NCI-H187 treated with DMSO at 0.1 percent for 48 hours (cell line): ENCODE measurements around the gene FLVCR2.

Experiments
- DNase-seq: peaks from one replicate; lab custom pipeline; 2025; lab: John Stamatoyannopoulos, UW

The FLVCR2 gene

DNA sequence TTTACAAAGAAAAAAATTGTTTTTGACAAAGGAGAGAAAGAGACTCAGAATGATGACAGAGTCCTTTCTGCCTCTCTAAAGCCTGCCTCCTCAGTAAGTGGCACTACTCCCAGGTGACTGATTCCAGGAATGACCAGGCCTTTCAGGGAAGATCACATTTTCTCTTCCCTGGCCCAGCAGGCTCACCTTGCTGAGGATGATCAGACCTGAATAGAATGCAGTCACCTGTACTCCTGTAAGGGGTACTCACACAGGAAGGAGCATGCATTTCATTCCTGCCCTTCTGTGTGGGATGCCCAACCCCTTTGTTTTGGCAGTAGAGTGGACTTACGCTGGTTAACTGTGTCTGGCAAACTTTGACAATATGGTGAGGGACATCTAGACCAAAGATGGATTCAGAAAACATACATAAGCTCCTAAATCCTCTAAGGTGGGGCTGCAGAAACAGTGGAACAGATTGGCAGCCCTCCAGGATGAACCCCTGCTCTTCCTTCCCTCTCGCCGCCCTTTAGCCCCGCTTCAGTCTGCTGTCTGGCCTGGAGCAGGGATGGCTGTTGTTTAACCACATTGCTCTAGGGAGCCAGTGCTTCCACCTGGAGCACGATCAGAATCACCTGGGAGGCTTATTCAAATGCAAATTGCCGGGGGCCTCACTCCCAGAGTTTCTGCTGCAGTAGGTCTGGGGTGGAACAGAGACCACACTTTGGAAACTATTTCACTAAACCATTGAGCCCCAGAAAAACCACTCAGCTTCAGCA, 52.5 kb downstream of the FLVCR2 start:
- DNase-seq, result no peak

DNA sequence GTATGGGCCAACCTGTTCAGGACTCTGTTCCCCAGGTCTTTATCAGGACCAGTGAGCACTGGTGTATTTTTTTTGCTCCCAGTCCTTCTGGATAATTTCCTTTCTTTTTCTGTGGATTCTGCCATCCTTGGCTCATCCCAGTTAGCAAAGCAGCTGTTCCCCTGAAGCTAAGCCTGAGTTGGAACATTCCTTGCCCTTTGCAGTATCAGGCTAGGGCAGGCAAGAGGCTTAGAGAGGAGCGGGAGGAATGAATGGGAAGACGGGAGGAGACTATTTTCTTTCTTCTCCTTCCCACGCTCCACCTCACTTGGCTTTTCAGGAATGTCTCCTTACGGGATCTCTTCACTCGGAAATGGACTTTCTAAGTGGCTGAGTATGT, 53.0 kb downstream of the FLVCR2 start:
- DNase-seq, result no peak

GRCh38 chr14:75634848-75635247, 56.4 kb downstream of the FLVCR2 start:
- no peak for DNase-seq

GRCh38 chr14:75636100-75636692, 57.8 kb downstream of the FLVCR2 start:
- no peak for DNase-seq

- DNase-seq, result no peak
These were observed 62.5 kb downstream of the FLVCR2 start for GRCh38 chr14:75640876-75641275.

DNA sequence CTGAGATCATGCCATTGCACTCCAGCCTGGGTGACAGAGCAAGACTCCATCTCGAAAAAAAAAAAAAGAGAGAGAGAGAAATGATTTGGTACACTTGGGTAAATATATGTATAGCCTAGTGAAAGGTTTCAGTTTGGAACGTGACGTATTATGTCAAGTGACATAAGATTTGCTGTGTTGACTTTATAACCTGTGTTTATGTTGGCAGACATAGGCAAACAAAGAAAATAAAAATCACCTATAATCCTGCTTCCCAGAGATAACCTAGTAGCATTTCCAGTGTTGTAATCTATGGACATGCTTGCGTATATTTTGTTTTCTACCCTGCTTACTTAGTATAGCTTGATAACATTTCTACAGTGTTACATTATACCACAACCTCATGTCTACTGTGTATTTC, 65.6 kb downstream of the FLVCR2 start:
- no peak for DNase-seq

DNA sequence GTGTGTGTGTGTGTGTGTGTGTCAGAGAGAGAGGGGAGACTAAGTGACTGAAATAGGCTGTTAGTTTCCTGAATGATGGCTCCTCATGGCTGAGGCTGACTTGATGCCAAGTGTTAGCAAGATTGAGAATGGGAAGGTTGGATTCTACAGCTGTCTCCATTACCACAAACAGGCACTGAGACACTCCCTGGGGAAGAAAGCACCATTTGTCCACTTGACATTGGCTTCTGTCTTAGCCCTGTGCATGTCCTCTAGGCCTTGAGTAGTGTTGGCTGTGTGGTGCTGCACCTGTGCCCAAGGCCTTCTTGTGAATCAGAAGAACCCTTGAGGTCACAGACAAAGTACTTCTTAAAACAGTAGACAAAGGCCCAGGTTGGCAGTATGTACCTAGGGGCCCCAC, 66.6 kb downstream of the FLVCR2 start:
- peak; percentile 88 for DNase-seq

GRCh38 chr14:75646762-75647161, 68.3 kb downstream of the FLVCR2 start:
- DNase-seq, result no peak

DNA sequence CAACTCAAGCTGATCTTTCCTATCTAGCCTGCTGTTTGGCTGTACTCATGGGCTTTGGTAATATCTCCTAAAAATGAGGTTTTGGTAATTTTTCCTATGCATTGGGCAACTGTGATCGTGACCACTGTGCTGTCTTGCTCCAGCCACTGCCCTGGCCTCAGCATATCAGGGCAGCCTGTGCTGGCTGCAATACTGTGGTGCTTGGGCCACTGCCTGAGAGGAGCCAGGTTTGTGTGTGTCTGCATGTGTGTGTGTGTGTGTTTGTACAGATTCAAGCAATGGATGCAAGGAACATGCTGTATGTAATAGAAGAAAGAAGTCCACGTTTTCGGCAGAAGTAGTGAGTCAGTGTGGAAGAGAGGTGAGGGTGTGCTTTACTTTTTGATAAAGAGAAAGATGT, 69.2 kb downstream of the FLVCR2 start:
- DNase-seq, result no peak

DNA sequence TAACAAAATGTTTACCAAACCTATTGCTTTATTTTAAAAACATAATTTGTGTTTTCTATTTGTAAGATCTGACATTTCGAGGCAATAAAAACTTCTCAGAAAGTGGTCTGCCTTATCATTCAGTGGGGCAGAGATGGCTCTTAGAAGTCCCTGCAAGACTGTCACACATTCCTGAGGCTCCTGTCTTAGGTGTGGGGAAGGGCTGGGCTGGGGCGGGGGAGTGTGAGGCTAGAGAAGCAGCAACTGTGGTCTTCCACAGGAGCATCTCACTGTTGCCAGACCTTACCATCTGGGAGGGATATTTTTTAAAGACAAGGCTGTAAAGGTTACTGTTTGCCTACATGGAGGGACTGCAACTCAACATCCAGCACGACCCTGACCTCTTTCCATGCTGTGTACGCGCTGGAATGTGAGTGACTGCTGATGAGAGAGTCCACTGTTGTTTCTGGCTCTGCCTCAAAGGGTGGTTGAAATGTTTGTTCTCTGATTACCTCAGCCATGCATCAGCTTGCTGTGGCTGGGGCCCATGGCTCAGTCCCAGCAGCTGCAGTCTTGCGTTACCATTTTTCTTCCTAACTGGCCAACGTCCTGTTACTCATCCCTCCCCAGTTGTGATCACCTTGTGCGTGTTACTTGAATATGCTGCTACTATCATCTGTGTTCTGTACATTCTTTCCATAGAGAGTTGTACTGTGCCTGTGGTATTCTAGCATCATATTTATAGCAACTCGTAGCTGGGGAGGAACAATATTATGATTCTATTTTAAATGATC, 69.8 kb downstream of the FLVCR2 start:
- DNase-seq, result no peak

DNA sequence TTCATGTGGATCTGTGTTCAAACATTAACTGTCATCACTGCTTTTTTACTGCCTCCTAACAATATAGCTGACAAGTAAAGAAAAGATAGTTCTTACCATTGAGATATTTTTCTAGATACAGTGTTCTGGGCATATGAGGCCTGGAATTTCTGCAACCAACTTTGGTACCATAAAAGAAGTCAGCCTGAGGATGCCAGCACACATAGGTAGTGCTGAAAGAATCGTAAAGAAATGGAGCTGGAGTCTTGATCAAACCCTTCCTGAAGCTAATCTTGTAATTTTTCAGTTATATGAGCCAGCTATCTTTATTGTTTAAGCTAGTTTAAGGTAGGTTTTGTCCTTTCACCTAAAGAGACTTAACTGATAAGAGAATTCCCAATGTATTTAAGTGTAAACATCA, 70.9 kb downstream of the FLVCR2 start:
- DNase-seq, result no peak

DNA sequence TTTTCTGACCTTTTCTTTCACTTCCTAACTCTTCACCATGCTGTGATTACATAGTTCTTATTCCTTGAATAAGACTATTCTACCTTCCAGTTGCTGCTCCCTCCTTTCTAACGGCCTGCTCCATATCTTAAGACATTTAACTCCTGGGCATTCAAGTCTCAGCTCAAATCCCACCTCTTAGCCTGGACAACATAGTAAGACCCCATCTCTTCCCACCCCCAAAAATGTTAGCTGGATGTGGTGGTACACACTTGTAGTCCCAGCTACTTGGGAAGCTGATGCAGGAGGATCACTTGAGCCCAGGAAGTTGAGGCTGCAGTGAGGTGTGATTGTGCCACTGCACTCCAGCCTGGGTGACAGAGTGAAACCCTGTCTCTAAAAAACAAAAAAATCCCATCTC, 71.4 kb downstream of the FLVCR2 start:
- DNase-seq, result no peak

- DNase-seq, result no peak
These were observed 72.0 kb downstream of the FLVCR2 start for GRCh38 chr14:75650253-75651058.

GRCh38 chr14:75653563-75653962, 75.1 kb downstream of the FLVCR2 start:
- no peak for DNase-seq

DNA sequence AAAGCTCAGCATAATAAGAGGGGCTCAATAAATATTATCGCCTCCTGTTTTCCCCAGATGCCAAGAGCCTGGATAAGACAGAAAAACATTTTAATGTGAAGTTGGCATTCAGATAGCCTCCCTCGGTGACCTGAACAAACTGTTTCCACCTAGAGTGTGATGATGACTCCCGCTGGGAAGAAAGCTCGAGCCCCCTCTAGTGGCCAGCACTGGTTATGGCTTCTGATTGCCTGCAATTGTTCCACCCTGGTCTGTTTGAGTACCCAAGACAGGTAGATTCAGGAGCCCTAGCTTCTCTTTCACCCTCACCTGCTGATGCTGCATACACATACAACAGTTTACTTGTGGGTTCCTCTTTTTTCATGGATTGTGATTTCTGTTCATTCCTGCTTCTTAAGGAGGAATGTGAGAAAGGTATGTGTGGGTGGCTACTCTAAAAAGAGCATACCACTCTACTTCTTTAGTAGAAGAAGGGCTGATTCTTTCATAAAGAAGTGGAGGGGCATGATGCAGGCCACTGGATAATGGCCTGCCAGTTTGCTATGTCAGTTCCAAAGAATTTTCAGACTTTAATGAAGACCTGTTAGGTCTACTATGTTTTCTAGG, 75.8 kb downstream of the FLVCR2 start:
- DNase-seq, result peak; percentile 6

GRCh38 chr14:75655235-75655634, 76.8 kb downstream of the FLVCR2 start:
- DNase-seq, result no peak

DNA sequence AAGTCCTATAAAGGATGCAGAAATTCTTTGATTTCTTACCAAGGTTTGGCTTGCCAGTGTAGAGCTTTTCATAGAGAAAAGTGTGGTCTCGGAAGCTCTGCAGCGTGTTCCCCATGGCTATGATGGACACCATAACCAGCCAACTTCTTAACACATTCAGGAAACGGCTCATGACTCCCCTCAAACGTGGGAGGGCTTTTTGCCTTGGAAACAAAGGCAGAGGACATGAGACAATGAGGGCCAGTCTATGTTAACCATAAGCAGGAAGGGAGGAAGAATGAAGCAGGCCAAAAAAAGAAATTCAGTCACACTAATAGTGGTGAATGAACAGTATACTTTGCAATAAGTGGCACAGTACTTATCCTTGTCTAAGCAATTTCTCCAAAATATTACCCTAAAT, 78.9 kb downstream of the FLVCR2 start:
- DNase-seq, result no peak

DNA sequence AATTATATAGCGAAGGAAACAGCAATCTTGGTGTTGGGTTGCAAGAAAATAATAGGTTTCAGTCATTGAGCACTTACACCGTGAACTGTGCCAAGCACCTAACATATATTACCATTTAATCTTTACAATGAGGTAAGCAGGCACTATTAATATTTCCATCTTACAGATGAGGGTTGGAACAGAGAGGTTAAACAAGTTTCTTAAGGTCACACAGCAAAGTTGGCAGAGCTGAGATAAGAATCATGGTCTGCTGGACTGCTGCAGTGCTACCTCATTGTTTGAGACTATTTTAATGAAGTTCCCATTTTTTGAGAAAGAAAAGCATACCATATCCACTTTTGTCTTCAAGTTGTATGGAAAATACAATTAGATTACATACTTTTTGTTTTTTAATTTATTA, 80.5 kb downstream of the FLVCR2 start:
- DNase-seq, result no peak

DNA sequence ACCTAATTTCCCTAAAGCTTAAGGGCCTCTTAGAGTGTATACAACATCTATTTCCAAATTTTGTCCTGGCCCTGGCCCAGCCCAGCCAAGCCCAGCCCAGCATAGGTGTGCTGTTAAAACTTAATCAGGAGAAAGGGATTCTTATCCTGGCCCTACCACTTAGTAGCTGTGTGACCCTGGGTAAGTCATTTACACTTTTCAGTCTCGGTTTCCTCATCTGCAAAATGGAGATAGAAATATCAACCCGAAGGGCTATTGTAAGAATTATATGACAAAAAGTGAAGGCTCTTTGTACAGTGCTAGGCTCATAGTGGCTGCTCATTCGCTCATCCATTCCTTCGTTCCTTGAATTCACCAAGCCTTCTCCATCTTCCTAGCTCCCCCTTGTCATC, 81.8 kb downstream of the FLVCR2 start:
- no peak for DNase-seq

GRCh38 chr14:75660630-75661498, 82.4 kb downstream of the FLVCR2 start, which contains the start of the genes ERG28 and TTLL5:
ERG28 (minus strand) TSS chr14:75660876; CDS start chr14:75657502, 3,374 bp downstream.
TTLL5 (plus strand) TSS chr14:75661246; CDS start chr14:75663150, 1,904 bp downstream.
- peak; percentile 97 for DNase-seq

DNA sequence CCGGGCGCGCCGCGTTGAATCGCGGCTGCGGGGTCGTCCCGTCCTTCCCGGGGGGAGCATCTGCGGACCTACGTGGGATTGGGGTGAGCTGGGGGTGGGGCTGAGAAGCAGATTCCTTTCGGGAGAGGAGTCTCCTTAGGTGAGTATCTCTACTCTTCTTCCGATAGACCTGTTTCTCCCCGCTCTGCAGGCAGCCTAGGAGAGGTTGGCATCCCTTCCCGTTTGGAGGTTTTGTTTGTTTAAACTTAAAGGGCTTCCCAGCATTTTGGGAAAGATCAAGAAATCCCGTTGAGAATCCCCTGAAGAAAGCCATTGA, 83.0 kb downstream of the FLVCR2 start:
- DNase-seq, result no peak
